ENCODE measurements around the gene MIA3.
A peak's percentile ranks its signal among the peaks of the same experiment; 100 is the strongest.

MIA3 gene

DNA sequence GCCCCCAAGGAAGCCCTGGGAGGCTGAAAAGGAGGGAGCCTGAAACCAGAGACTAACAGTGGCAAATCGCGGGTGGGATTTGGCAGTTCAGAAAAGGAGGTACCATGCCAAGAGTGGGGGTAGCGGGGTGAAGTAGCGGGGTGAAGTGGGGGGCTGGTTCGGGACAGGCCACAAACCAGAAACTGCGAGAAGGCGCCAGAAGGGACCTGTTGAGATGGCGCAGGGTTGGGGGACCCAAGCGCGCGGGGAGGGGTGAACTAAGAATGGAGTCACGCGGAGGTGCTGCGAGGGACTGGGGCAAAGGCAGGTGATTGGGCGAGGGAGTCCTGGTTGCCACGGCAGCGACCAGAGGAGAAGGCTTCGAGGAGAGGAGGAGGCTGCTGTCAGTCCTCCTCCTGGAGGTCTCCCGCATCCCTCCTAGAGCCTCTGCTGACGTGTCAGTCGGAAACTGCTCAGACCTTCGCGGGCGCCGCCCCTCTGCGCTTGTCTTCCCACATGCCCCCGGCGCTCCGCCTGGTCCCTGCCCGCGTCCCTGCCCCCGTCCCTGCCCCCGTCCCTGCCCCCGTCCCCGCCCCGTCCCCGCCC lies 438 bp upstream of the MIA3 start:
- intact Hi-C loops (cut with DNase I), result no loop called here
- peak; percentile 74 to 99 (median 90) for DNase-seq

DNA sequence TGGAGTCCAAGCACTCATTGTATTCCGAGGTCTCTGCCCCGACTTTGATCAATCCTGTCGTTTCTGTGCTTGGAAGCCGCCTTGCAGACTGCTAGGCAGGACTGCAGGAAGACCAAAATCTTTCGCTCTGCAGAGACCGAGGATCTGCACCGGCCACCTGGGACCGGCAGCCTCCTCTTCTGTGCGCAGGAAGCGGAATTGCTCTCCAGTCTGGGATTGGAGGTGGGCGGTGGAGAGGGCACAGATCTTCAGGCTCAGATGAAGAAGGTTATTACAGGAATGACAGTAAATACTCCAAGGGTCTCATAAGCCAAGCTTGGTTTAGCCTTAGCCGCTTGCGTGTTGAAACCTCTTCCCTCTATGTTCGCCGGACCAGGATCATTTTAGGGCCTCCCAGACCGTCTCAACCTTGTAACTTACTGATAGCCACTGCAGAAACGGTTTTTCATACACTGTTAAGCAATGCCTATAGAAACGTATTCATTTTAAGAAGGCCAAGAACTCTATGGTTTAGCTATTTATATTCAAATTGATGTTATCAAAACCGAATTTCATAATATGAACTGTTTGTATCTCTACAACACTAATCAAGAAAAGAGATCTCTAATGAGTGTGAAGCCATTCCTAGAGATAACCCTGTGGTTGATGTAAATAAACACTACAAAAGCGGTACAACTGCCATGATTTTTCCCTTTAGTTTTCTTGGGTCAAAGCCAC lies 1.1 kb downstream of the MIA3 start:
- intact Hi-C loops (cut with DNase I), result no loop called here
- peak; percentile 15 to 91 (median 44) for DNase-seq

GRCh38 chr1:222620566-222620965 lies 2.7 kb downstream of the MIA3 start:
- no peak for DNase-seq
- intact Hi-C loops (cut with DNase I), result loop anchor here (2.0 kb wide), 1 partner anchor 90 kb away; no protein-coding TSS in a partner anchor

DNA sequence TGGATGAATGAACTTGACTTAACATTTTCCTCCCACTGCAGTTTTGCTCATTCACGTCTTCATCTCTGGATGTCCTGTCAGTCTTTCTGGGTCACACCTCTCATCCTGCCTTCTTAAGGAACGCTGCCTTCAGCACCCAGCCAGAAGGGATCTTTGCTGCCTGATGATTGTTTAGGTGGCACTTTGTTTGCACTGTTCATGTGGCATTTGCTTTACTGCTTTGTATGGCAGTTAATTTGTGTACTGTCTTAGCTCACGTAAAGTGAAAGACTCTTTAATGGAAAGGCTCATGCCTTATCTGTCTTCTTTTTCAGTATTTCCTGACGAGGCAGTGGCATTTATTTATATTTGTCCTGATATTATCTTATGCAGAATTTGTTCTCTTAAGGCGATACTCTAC lies 4.9 kb downstream of the MIA3 start:
- no peak for DNase-seq
- intact Hi-C loops (cut with DNase I), result no loop called here

GRCh38 chr1:222623458-222623857 lies 5.6 kb downstream of the MIA3 start:
- intact Hi-C loops (cut with DNase I), result no loop called here
- no peak for DNase-seq

GRCh38 chr1:222624214-222624613 lies 6.3 kb downstream of the MIA3 start:
- DNase-seq, result no peak
- intact Hi-C loops (cut with DNase I), result no loop called here

- intact Hi-C loops (cut with DNase I), result no loop called here
- peak in 2 of 10 donors; percentile 24 to 73 for DNase-seq
These were observed 9.3 kb downstream of the MIA3 start for GRCh38 chr1:222627232-222627631.

DNA sequence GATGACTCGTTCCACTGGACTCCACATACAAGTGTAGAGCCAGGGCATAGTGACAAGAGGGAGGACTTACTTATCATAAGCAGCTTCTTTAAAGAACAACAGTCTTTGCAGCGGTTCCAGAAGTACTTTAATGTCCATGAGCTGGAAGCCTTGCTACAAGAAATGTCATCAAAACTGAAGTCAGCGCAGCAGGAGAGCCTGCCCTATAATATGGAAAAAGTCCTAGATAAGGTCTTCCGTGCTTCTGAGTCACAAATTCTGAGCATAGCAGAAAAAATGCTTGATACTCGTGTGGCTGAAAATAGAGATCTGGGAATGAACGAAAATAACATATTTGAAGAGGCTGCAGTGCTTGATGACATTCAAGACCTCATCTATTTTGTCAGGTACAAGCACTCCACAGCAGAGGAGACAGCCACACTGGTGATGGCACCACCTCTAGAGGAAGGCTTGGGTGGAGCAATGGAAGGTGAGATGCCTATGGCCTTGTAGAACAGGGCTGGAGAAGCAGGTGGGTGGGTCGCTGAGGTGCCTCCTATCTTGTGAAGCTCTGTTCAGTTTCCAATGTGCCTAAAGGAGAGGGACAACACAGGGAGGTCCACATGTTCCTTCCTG lies 12.1 kb downstream of the MIA3 start:
- no peak for DNase-seq
- intact Hi-C loops (cut with DNase I), result no loop called here

DNA sequence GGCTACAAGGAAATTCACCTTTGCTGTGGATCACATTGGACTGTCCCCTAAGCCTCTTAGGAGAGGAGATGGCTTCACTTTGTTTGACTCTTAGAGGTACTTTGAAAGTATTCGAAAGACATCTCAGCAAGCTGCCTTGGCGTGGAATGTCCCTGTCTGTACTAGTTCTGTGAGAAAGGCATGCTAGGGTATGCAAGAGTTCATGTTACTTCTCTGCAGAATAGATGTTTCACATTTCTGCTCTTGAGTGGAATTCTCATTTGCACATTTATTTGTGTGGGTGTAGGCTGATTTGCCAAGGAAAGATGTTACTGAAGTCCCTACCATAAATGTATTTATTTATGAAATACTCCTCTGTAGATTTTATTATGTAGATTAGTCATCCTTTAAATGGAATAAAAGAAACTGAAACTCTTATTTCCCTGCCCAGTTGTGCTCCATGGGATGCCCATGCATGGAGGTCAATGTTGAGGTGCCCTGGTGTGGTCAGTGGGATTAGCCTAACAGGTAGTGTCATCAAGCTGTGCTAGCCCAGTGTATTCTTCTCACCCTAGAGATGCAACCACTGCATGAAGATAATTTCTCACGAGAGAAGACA lies 13.8 kb downstream of the MIA3 start:
- intact Hi-C loops (cut with DNase I), result no loop called here

GRCh38 chr1:222632749-222633148 lies 14.9 kb downstream of the MIA3 start:
- intact Hi-C loops (cut with DNase I), result no loop called here

More for the DNA sequence above, 13.8 kb downstream of the MIA3 start:
- DNase-seq, result no peak

DNA sequence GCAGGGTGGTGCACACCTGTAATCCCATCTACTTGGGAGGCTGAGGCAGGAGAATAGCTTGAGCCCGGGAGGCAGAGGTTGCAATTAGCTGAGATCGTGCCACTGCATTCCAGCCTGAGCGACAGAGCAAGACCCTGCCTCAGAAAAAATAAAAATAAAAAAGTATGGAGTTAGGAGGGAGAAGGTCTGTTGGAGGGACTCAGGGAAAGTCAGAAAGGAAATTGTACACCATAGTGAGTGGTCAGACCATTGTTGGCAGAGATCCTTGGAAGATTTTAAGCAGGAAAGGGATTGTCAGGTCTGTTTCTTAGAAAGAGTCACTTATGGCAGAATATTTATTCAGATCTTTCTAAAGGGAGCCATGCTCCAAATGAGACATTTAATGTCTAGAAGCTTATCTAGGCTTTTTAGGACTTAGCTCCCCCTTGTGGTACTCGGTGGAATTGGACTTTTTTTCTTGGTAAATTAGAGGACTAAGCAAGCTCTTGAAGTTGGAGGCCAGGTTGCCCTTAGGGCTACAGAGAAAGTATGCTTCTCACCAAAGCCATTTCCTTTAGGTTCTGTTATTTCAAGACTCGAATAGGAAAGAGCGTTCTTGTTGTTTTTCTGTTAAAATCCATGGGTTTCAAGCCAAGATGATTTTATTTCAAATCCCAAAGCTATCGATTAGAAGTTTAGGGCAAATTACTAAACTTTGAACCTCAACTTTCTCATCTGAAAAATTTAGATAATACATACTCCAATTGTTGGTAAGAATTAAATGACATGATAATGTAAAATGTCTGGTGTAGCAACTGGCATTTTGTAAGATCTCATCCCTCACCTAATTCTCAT lies 16.5 kb downstream of the MIA3 start:
- peak in 2 of 10 donors; percentile 19 to 57 for DNase-seq
- intact Hi-C loops (cut with DNase I), result loop anchor here (1.0 kb wide), 1 partner anchor 169 kb away; no protein-coding TSS in a partner anchor

More at GRCh38 chr1:222632749-222633148, 14.9 kb downstream of the MIA3 start:
- no peak for DNase-seq

DNA sequence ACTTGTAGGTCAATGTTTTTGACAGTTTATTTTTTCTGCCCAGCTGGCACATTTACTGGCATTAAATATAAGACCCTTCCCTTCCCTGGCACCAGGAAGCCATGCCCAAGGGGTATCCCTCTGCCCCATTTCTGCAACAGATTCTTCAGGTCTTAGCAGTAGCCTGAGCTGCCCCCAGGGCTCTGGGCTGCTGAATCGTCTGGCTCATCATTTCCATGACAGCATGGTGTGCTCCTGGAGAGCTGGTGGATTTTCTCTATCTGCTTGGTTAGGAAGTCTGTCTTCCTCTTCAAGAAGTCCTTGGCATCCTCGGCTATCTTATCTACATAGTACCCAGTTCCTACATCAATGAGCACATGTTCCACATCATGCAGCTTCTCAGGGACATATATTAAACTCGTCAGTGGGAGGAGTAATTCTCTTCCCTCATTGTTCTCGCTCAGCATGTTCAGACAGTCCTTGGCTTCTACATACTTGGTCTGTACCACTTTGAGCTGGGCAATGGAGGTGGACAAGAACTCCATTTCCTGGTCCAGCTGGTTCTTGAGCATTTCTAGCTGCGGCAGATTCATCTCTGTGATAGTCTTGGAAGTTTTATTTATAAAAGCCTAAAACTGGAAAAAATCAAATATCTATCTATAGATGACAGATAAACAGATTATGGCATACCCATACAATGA lies 23.5 kb downstream of the MIA3 start:
- intact Hi-C loops (cut with DNase I), result no loop called here
- no peak for DNase-seq

DNA sequence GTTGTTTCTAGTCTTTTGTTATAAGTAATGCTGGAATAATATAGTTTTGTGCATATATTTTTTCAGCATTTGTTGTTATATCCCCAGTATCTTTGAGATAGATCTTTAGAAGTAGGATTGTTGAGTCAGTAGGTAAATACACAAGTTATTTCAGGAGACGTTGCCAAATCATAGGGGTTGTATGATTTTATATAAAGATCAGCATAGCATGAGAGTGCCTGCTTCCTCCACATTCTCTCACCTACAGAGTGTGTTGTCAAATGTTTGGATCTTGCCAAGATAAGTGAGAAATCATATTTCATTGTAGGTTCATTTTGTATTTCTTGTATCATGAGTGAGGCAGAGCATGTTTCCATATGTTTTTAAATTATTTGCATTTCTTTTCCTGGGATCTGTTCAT lies 24.6 kb downstream of the MIA3 start:
- intact Hi-C loops (cut with DNase I), result loop anchor here (2.0 kb wide), 1 partner anchor 54 kb away; the partner anchor contains the start of gene TAF1A
- no peak for DNase-seq

DNA sequence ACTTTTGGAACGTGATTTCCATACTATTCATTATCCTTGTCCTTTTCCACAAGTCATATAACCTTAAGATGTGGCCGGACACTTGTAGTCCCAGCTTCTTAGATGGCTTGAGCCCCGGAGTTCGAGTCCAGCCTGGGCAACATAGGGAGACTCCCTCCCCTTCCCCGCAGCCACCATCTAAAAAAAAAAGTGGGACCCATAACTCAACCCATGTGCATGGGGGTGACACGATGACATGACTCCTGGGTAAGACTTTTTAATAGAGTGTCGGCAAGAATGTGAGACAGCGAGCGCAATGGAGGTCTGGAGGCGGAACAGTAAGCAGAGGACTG lies 25.7 kb downstream of the MIA3 start:
- intact Hi-C loops (cut with DNase I), result loop anchor here (2.0 kb wide), 1 partner anchor 55 kb away; the partner anchor contains the start of gene TAF1A
- no peak for DNase-seq

DNA sequence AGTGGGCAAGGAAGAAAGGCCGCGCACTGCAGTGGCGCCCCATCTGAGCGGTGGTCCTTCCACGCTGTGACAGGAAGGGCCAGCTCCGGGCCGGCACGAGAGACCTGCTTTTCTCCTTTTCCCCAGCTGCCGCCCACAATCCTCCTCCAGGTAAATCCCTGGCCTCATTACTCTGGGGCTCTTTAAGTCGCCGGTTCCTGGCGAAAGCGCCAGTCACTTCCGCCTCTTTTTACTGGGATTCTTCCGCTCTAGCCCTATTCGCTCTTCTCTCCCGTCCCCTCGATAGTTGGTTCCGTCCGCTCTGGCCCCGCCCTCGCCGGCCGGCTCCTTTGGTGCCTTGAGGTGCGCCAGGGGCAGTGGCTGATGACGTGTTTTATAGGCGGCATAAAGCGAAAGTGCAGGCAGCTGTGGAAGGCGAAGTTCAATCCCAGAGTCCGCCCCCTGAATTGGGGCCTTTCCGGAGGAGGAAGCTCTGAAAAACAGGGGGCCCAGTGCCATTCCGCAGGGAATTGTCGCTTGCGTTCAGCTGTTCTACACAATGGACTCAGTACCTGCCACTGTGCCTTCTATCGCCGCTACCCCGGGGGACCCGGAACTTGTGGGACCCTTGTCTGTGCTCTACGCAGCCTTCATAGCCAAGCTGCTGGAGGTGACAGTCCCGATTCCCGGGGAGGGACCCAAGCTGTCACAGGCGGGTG lies 26.2 kb downstream of the MIA3 start:
- DNase-seq, result peak; percentile 90 to 99 (median 95)
- intact Hi-C loops (cut with DNase I), result loop anchor here (2.0 kb wide), 2 partner anchors 55 to 69 kb away; partner anchors contain the start of genes AIDA, BROX and TAF1A

- intact Hi-C loops (cut with DNase I), result loop anchor here (2.0 kb wide), 1 partner anchor 68 kb away; the partner anchor contains the start of genes AIDA and BROX
- DNase-seq, result no peak
These were observed 26.7 kb downstream of the MIA3 start for GRCh38 chr1:222644636-222644980.

DNA sequence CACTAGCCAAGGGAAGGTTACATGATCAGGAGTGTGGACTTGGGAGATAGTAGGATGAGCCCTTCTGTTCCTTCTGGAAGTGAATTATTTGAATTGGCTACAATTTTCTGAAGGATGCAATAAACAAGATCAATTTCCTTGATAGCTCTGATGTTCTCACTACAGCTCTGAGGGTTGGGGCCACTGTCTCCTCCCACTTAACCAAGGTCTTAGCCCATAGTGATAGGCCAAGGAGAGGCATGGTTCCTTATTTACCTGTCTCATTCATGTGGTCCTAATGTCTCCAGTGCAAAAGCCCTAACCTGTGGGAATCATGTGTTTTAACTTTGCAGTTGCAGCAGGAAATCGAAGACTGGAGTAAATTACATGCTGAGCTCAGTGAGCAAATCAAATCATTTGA lies 34.8 kb downstream of the MIA3 start:
- DNase-seq, result no peak
- intact Hi-C loops (cut with DNase I), result no loop called here

DNA sequence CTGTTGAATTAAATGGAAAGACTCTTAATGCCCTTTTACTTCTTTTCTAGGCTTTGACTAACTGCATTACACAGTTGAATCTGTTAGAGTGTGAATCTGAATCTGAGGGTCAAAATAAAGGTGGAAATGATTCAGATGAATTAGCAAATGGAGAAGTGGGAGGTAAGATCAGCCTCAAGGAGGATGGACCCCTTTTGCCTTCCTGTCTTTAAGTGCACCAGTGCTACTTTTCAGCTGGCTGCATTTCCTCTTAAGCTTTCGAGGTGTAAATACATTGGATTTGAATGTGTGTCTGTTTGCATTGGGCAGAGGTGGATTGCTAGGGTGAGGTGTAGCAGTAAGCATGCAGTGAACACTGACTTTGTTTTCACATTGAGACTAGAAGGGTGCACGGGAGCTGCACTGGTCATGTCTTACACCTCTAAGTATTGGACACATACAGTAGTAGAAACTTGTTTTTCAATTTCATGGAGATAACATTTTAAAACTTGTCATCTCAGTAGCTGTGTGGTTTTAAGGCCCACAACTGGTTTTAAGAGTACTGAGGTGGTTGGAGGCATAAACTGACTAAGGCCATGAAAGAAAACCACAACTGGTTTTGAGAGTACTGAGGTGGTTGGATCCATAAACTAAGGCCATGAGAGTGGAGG lies 35.4 kb downstream of the MIA3 start:
- DNase-seq, result no peak
- intact Hi-C loops (cut with DNase I), result no loop called here

DNA sequence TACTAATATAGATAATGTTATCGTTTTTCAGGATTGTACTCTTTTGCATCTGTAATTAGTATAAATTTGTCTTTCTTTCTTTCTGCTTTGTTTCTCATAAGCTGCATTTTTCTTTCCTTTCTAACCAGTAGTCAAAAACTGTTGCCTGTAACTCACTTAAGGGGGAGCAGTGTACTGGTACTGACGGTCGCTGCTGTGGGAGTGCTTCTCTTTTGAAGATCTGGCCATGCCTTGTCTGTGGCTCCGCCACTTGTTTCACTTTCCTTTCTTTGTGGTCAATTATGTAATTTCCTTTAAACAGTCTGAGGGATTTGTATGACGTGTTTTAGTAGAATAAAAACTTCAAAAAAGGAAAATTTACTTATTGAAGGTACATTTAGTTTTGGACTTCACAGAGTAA lies 37.0 kb downstream of the MIA3 start:
- DNase-seq, result no peak
- intact Hi-C loops (cut with DNase I), result no loop called here
